Ramos (cell line): ENCODE data around the gene KCNJ8.
"Not testable (repeated sequence)": the region's sequence is repeated elsewhere in the genome, so short reads cannot be mapped to it uniquely, and the experiment has no call there.

ENCODE experiments used
- in situ Hi-C: fragments of 300-500 bp; cut with MboI; formaldehyde crosslinking; loops from one replicate; pipeline ENCODE4 v1.14.3; 2022; ENCODE audit warnings: low sequenced_read_pairs; ENCODE audit not compliant: unreplicated experiment

The KCNJ8 gene

DNA sequence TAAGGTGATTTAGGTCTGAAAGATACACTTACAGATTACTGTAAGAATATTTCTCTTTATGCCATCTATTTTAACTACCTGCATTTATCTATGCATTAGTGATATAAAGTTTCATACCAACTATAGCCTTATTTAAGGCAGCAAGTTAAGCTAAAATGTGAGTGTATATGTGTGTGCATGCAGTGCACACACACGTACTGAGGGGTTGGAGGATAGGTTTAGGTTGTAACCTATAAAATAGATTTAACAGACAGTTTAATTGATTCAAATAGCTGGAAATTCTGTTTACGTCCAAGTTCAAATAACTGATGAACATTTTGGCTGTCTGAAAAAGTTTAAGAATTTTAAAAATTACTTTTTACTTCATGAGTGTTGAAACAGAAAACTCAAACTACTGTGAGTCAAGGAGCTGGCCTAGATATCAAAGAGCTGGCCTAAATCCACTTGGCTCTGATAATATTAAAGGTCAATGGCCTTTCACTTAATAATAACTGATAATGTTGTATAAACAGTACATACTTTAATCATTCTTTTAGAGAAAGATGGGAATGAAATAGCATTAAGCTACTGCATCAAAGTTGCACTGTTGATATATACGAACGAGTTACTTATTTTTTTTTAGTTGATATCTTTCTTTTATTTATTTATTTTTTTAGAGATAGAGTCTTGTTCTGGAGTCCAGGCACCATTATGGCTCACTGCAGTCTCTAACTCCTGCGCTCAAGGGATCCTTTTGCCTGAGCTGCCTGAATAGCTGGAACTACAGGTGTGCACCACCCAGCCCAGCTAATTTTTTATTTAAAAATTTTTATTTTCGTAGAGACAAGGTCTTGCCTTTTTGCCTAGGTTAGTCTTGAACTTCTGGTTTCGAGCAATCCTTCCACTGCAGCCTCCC, 13.8 kb upstream of the KCNJ8 start:
- in situ Hi-C loops, result no loop called here

- in situ Hi-C loops, result no loop called here
These were observed 11.6 kb upstream of the KCNJ8 start for GRCh38 chr12:21786041-21786531.

GRCh38 chr12:21782723-21783122, 8.2 kb upstream of the KCNJ8 start:
- in situ Hi-C loops, result not testable (repeated sequence)

DNA sequence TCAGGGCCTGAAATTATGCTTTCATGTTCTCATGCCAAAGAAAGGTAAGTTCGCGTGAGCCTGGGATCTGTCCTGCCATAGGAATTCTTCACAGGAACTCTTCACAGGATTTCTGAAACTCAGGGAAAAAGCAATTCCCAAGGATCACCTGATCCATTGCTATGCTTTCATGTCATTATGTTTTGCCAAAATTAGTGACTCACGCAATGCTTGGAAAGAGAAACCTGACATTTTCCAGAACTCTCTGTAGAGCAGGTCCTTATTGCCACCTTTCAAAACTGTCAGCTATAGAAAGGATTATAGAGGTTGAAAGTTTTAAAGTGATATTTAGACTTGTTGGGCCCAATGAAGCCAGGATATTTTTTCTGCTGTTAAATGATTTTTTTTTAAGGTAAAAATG, 6.3 kb upstream of the KCNJ8 start:
- in situ Hi-C loops, result no loop called here

DNA sequence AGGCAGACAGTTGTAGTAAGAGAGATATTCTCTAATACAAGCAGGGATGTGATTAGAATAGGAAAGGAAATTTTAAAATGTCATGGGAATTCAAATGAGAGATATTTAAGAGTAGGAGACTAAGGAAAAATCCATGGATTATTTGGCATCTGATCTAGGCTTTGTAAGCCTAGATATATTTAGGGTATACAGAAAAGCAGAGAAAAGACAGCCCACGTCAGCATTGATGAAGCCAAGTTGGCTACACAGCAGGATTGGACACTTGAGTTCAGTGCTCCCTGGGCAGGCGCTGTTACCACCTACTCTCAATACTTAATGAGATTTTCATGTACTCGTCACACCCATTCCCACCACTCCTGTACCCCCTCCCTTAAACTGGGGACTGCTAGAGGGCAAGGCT, 1.7 kb upstream of the KCNJ8 start:
- in situ Hi-C loops, result no loop called here

DNA sequence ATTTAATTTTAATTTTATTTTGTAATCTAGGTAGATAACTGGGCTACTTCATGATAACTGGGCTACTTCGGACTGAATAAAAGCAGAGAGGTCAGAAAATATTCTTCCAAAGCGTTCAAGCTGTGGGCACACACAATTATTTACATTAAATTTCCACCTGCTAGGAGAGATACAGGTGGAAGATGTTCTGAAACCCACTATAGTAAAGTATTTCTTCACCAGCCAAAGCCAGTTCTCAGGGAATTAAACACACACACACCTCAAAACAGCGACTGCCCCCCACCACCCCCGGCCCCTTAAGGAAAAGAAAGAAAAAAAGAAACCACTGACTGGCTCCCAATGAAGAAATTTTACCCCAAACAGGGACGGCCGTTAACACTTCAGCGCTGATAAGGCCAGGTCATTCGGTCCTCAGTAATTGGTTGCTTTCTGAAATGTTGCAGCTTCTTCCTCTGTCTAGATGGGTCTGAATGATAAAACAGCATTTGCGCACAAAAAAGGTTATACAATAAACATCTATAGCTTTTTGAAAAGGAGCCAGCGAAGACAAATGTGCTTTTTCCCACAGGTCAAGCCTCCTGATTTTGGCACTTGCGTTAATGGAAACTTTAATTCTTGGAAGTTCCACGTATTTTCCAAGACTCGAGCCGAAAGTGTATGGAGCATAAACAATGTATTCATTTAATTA, 771 bp upstream of the KCNJ8 start:
- in situ Hi-C loops, result no loop called here

DNA sequence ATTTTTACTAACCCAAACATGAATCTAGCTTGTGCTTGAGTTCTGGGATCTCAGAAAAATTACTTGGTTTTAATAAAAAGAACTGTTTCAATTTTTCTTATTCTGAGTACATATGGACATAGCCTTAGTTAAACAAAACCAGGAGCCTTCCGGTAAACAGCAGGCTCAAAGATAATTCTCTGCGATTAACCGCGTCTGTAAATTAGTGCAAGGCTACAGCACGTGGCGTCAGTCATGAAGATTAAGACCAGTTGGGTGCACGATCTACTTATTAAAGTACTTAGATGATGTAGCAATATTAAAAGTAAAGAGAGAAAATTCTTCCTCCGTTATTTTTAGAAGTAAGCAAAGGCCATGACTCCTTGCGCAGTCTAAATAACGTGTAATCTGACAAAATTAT, 700 bp downstream of the KCNJ8 start:
- in situ Hi-C loops, result no loop called here

- in situ Hi-C loops, result no loop called here
These were observed 1.2 kb downstream of the KCNJ8 start for GRCh38 chr12:21773263-21773741.

- in situ Hi-C loops, result no loop called here
These were observed 3.2 kb downstream of the KCNJ8 start for GRCh38 chr12:21771311-21771710.

DNA sequence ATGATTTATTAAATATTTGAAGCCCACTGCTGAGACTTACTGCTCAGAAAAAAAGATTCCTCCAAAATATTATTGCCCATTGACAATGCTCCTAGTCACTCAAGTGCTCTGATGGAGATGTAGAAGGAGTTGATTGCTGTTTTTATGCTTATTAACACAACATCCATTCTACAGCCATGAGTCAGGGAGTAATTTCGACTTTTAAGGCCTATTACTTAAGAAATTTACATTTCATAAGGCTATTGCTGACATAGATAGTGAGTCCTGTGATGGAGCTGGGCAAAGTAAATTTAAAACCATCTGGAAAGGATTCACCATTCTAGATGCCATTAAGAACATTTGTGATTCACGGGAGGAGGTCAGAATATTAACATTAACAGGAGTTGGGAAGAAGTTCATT, 5.2 kb downstream of the KCNJ8 start:
- in situ Hi-C loops, result no loop called here

DNA sequence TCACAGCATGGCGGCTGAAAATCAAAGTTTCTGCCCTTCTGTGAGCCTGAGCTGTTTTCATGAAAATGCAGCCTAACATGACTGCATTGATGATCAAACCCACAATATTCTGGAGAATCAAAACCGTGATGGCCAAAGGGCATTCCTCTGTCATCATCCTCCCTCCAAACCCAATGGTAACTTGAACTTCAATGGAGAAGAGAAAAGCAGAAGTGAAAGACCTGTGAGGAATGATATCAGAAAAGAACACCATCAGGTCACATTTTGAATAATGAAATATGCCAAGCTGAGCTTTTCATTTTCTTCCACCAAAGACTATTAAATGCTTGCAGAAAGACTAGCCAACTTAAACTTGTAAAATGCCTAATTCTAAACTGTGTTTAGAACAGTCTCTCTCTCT, 8.1 kb downstream of the KCNJ8 start:
- in situ Hi-C loops, result no loop called here

- in situ Hi-C loops, result no loop called here
These were observed 9.6 kb downstream of the KCNJ8 start for GRCh38 chr12:21764950-21765349.

- in situ Hi-C loops, result no loop called here
These were observed 10.4 kb downstream of the KCNJ8 start for GRCh38 chr12:21764065-21764464.

- in situ Hi-C loops, result no loop called here
These were observed 11.0 kb downstream of the KCNJ8 start for GRCh38 chr12:21763531-21763930.

GRCh38 chr12:21759737-21760136, 14.8 kb downstream of the KCNJ8 start:
- in situ Hi-C loops, result no loop called here

DNA sequence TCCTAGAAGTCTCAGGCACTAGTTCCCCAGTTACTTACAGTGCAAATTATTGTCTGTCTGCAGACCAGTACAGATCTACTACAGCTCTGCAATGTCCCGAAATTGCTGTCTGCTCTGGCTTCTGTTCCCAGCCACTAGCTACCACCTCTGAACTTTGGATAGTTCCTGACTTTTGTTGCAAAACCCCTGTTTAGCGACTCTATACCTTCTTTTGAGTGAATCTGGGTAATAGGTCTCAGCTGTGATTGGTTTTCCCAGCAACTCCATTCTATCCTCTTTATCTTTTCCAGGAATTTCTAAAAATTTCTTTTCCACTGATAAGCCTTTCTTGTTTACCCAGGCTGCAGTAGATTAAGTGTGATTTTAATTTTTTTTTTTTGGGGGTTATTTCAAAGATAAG, 16.8 kb downstream of the KCNJ8 start:
- in situ Hi-C loops, result no loop called here

GRCh38 chr12:21756699-21757098, 17.8 kb downstream of the KCNJ8 start:
- in situ Hi-C loops, result no loop called here

DNA sequence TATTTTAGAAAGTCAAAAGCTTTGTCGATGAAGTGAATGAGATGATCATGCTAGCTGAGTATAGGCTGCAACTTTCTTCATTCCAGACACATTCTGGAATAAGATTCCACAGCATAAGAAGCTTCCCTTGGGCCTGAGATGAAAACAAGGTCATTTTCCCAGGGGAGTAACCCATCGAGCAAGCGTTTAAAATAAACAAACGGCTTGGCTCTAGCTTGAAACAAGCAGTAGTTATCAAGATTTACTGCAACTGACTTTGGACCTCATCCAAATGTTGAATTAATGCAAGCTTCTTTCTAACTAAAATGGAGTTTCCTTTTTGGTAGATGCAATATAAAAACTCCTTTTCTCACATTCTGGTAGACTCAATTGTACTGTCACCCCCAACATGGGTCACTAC, 23.0 kb downstream of the KCNJ8 start:
- in situ Hi-C loops, result no loop called here

GRCh38 chr12:21745258-21745657, 29.2 kb downstream of the KCNJ8 start:
- in situ Hi-C loops, result no loop called here

DNA sequence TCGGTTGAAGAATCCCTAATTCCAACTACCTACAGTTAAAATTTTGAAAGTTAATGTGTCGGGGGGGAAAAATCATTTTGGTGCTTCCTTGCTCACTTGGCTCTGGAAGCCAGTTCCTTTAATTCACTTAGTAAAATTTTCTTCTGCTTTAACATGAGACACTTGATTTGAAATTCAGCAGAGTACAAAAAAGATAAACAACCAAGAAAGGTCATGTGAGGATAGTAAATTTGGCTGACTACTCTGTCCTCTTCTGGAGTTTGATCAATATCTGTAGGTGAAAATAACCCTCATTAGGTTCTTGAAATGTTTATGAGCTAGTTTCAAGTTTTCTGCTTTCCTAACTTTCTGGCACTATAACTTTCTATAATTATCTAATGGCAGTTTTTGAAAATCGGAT, 43.4 kb downstream of the KCNJ8 start:
- in situ Hi-C loops, result no loop called here

DNA sequence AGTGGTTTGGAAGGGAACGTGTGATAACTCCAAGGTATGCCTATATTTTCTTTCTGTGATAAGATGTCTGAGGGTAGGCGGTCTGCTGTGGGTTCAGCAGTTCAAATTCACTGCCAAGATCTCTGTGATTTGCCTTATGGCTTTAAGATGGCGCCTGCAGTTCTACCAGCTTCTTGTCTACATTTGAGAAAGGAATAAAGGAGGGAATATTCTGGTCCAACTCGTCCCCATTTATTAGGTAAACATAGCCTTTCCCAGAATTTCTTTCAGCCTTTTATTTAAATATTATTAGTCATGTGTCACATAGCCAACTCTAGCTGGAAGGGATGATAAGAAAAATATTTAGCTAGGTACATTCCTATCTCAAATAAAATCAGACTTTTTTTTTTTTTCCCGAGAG, 48.8 kb downstream of the KCNJ8 start:
- in situ Hi-C loops, result no loop called here
